Activated gamma-delta T cell (primary cell): ENCODE measurements around the gene TBC1D22A.

Experiments used
- DNase-seq: peaks from one replicate; lab custom pipeline; 2025; lab: John Stamatoyannopoulos, UW

Gene TBC1D22A

DNA sequence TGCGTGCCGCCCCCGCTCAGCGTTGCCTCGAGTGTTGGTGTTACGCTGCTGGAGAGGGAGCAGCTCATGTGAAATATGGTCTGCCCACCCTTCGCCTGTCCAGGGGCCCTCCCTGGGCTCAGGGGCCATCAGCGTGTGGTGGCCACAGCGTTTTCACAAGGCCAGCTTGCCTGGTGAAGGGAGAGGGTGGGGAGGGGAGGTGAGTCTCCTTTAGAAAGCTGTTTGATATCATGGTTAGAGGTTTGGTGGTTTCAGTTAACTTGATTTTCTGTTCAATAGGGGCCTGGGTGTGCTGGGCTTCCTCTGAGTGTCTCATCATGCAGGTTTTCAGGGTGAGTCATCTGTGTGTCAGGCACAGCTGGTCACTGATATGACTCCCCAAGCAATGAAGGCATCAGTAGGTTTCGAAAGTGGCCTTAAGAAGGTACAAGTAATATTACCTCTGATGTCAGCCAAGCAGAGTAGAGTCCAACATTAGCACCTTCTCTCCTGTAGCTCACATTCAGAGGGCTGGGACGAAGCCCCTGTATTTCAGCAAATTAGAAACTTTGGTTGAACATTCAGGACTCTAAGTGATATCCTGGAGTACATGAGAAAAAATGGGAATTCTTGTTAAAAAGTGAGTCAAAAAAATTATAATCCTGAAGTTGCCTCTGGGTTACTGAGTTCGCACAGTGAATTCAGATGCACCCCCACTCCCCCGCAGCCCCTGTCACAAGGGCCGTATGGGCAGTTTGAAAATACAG, 172.5 kb downstream of the TBC1D22A start:
- DNase-seq: no peak

DNA sequence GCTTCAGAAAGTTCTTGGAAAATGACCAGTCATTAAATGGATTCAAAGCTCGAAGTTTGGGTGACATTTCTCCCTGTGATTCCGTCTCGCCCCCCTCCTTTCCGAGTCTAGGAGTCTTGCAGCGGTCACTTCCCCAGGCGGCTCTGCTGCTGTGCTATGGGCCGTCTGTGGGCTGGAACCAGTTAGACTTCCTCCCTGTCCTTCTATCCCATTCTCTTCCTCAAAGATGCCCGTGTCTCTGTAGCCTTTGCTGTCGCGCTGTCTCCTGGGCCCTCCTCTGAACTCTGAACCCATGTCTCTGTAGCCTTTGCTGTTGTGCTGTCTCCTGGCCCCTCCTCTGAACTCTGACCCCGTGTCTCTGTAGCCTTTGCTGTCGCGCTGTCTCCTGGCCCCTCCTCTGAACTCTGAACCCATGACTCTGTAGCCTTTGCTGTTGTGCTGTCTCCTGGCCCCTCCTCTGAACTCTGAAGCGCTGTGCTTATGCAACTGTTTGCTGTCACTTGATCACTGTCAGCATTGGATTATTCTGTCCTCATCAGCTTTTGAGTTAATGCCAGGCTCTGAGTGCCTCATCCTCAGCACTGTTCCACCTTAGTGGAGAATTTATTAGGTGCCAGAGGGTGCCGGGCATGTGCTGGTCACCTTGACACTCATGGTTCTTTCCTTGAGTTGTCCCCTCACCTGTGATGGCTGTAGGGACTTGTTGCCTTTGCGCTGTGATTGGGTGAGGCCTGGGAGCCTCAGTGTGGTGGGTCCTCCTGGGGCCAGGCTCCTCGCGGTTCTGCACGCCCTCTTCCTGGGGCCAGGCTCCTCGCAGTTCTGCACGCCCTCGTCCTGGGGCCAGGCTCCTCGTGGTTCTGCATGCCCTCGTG, 173.3 kb downstream of the TBC1D22A start:
- DNase-seq: no peak

DNA sequence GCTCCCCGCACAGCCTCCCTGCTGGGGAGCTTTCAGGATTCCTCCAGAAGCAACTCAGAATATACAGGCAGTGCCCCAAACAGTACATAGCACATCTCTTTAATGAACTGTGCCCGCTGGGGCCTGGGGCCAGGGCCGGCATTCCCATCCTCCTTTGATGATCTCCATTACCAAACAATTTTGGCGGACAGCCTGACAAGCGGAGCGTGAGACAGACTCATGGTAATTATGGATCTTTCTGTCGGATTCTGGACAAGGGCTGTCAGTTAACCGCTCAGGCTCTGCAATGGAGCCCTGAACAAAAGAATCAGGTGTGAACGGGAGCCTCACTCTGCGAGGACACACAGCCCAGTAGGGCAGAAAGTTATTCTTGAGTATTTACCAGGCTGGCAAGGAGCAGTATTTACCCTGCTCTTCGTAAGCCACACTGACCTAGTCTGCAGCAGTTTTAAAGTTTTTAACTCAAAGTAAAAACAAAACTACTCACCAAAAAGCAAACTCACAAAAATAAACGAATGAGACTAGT, 174.0 kb downstream of the TBC1D22A start:
- DNase-seq: no peak

DNA sequence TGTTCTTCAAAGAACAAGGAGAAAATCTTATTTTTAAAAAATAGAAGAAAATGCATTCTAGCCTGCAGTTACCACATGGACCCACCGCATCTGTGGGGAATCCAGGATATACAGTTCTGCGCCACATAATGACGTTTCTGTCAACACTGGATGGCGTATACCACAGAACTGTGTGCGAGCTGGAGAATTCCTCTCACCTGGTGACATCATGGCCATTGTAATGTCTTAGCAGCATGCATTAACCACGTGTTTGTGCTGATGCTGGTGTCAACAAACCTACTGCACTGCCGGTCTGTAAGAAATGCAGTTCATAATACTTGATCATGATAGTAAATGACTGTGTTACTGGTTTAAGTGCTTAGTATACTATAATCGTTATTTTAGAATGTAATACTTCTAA, 174.7 kb downstream of the TBC1D22A start:
- DNase-seq: no peak

DNA sequence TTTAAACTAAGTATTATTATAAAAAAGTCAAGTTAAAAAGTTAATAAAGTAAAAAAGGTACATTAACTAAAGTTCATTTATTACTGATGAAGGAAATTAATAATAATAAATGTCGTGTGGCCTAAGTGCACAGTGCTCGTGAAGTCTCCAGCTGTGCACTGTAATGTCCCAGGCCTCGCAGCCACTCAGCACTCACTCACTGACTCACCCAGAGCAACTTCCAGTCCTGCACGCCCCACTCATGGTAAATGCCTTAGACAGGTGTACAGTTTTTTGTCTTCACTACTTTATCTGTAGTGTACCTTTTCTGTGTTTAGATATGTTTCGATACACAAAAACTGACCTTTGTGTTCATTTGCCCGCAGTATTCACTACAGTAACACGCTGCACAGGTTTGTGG, 175.5 kb downstream of the TBC1D22A start:
- no peak for DNase-seq

DNA sequence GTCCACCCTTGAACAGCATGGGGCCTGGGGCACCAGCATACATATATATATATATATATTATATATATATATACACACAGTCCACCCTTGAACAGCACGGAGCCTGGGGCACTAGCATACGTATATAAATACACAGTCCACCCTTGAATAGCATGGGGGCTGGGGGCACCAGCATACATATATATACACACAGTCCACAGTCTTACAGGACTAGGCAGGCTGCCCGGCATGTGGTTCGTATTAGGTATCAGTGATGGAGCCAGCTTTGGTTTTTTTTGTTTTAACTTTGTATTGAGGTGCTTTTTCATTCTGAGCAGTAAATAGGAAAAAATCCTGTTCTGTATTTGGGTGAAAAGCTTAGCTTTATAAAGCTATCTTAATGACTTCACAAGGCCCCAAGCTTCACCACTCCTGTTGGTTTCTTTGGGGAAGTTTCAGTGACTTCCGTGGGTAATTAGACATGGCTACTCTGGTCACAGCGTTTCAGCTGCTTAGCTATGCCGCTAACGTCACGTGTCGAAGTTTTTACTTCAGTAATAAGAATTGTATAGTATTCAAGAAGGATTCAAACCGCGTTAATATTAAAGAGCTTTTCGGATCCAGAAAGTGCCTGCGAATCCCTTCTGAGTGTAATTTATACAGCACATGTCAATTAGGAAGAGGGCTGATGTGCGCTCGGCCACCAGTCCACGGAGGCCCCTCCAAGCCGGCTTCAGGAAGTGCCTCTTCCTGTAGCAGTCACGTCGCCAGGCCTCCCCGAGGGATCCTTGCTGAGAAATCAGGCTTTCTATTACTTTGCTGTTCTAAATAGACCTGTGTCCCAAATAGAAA, 179.7 kb downstream of the TBC1D22A start:
- DNase-seq: no peak

DNA sequence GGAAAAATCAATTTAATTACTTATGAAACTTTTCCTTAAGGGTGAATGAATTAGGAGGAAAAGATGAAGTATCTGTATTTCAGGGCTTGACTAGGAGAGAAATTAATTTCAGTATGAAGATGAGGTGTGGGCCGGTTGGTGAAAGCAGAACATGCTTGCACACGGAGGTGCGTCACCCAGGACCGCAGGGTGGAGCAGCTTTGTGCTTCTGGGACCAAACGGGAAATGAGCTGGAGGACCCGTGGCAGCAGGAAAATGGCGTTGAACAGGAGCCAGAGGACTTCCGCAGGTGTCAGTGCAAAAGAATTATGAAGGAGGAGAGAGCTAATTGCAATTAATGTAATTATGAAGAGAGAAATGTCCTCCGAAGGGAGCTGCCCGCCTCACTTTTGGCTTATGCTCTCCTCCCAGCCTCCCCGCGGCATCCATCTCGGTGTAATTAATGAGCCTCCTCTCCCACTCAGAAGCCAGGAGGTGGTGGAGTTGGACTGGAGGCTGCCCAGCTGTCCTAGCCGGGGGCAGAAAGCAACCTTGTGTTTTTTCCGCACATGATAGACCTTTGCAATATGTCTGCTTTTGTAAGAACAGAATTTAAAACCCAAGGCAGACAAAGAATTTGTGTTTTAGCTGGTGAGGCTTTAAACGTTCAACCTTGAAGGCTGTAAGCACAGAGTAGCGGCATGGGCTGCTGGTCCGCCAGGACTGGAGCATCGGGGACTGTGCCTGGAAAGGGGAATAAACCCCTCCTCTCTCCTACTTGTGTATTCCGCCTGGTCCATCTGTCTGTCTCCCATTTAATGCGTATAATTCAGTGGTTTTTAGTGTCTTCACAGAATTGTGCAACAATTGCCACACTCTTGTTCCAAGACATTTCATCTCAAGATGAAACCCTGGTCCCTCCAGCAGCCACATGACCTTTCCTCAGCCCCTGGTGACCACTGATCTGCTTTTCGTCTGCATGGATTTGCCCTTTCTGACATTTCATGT, 180.6 kb downstream of the TBC1D22A start:
- DNase-seq: no peak

DNA sequence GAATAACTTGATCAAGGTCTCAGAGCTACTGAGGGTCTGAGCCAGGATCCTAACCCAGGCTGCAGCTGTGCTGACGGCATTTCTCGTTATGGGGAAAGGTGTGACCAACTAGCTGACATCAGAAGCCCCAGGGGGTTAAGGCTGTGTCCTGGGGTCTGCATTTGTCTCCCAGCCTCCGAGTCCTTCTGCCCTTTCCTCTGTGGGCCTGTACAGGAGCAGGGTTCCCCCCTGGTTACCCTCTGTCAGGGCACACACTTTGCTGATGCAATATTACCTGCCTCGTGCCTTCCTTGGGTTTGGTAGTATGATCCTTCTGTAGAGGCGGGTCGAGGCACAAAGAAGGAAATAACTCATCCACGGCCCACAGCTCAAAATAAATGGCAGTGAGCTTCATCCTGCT, 183.0 kb downstream of the TBC1D22A start:
- no peak for DNase-seq

DNA sequence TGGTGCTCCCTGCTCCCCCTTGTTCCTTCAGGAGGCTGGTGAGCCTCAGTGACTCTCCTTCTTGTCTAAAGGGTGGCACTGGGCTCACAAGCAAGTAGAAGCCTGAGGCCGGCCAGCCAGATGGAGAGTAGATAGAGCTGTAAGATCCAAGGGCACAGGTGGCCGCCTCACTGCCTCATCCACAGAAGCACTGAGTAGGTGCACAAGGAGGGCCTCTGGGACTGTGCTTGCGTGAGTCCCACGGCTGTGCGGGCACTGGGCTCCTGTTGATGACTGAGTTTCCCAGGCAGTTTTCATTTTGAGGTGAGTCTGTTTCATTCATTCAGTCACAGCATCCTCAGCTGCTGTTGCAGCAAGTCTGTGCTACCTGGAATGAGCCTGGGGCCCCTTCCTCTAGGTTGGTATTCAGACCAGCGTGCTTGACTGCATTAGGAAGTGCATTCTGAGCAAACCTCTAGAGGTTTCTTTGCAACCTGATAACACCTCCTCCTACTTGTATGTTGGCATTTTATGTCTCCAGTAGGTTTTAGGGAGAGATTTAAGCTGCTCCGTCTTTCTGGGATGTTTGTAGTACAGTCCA, 184.0 kb downstream of the TBC1D22A start:
- DNase-seq: no peak

DNA sequence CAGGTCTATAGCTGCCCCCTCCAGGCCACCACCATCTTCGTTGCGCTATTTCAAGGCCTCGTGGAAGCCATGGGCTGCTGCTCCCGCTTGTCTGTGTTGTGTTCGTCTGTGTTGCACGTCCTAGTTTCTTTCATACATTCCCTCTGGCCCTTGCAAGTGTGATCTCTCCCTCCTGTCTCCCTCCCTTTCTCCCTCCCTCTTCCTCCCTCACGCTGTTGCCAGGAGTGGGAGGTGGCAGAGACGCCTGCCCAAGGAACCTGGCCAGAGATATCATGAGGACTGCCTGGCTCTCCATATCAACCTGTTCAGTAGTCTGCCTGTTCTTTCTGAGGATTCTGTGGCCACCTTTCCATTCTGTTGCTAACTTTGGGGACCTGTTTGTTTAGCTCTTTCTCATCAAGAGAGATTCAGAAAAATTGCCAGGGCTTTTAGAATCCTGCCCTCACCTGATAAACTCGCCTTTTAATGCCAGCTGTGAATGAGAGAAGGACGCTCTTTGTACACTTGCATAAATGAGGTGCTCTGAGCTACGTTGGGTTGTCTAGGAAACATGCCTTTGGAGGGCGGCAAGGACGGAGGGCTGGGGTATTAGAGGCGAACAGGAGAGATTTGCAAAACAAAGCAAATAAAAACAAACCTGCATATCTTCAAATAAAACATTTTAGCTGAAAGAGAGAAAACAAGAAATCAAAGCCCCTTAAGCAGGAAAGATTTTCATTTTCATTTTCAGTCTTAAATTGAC, 185.2 kb downstream of the TBC1D22A start:
- DNase-seq: no peak

DNA sequence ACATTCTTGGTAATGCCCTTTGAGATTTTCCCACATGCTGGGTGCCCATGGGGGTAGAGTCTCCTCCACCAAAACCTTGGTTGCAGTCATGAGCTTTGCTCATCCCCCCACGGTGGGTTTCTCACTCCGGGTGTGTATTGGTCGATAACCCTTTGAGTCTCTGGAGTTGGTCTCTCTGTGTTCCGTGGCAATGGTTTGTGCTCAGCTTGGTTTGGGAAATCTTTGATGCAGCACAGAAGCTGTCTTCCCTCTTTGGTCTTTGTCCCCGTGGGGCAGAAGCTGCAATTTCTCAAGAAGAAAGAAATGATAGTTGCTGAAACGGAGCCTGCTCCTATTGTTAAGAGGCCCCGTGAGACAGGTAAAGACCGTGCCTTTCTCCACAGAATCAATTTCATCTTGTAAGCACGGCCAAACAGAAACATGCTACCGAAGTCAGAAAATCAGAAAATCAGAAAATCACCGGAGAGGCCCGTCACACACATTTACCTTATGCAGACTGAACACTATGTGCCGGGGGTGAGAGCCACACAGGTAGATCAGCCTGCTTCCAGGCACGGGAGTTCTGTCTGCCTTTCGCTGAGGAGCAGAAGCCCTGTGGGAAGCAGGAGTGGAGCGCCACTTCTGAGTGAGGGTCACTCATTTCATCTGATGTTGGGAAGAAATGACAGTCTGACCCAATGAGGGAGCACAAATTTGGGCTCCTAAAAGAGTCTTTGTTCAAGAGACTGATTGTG, 186.1 kb downstream of the TBC1D22A start:
- DNase-seq: no peak

DNA sequence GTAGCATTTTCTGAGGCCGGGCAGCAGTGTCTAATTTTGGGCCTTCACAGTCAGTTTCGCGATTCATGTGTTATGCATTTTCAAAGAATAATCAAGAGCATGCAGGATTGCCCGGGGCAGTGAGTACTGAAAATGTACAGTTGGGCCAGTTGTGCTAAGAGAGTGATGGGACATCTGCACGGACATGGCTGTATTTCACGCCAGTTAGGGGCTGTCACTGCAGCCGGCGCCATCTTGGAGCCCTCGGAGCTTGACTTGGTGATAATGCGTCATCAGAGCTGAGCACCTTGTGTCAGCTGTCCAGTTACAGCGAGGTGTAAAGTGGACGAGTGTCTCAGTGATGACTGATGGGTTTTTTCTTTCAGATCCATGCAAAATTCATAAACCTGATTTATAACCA, 188.9 kb downstream of the TBC1D22A start:
- DNase-seq: no peak

DNA sequence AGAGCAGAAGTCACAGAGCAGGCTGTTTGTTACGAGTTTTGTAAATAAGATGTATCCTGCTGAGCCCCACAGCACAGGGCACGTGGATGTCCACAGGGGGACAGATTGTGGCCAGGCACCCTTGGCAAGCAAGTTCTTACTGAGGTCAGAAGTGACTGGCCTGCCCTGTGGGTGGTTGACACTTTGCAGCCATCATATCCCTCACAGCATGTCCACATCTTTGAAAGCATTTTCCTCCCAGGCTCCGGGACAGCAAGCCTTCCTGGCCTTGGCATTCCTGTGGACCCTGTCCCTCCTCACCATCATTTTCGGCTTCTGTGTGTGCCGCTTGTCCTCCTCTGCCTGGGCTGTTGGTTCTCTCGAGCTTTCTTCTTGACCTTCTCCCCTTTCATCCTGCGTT, 189.5 kb downstream of the TBC1D22A start:
- DNase-seq: no peak

DNA sequence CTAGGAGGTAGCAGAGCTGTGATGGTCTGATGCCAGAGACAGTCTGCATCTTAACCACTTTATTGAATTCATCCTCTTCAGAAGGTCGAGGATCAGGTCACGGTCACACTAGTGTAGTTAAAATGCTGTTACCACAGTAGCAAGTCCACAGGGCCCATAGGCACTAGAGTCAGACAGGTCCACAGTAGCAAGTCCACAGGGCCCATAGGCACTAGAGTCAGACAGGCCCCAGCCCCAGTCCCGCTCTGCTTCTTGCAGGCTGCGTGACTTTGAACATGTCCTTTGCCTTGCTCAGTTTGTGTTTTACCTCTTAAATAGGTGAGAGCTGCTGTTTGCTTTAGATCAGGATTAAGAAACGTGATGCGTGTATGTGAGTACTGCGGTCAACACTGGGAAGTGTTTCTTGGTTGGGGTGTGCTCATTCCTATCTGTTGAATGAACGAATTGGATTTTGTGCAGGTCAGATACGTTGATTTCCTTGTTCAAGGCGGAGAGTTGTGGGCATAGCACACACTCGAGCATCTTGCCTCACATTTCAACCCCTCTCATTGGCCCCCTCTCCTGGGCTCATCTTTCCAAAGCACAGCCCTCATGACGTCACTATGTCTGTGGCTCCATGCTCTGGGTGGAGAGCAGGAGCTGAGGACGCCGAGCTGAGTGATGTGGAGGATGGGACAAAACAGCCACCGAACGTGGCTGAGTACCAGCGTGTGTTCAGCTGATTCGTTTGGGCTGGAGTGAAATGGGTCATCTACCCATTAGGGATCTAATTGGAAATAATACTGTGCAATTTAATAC, 191.7 kb downstream of the TBC1D22A start:
- no peak for DNase-seq

DNA sequence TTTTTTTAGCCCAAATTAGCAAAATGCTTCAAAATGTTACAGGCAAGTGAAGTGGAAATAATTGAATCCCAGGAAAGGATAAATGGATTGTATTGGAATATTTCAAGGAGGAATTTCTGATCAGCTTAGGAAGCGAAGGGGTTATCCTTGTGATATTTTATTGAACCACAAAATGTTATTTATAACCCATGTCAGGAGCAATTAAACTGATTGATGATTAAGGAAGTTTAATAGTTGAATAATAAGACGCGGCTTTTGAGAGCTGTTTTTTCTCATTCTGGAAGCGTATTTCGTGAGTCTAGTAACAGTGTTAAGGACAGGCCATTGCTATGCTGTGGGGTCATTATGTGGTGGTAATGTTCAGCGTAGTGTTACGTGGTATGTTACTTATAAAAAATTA, 192.3 kb downstream of the TBC1D22A start:
- no peak for DNase-seq

DNA sequence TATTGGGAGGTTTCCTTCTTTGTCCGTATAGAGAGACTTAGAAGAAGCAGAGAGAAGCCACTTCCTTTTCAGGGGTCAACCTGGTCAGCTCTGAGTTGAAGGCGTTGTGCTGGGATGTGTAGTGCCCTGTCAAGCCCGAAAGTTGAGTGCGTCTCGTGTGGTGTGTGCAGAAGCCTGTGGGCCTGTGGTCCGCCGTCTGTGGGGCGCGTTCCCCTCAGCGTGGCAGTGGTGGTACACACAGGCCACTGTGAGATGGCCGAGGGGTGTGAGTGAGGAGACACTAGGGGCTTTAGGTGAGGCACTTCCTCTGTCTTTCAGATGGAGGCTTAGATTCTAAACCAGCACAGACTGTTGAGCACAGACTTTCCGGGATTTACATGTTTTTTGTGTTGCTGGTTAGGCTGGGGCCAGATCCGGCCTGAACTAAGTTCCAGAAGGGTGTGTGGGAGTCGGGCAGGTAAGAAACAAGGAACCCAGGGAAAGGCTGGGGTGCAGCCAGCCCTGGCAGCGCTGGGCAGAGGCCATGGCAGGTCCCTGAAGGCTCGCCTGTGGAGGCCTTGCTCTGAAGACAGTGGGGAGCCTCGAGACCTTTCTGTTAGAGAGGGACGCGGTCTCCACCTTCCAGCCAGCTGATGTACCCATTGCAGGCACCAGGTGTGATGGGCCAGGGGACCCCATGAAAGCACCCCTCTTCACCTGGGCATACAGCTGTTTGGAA, 194.2 kb downstream of the TBC1D22A start:
- DNase-seq: no peak

DNA sequence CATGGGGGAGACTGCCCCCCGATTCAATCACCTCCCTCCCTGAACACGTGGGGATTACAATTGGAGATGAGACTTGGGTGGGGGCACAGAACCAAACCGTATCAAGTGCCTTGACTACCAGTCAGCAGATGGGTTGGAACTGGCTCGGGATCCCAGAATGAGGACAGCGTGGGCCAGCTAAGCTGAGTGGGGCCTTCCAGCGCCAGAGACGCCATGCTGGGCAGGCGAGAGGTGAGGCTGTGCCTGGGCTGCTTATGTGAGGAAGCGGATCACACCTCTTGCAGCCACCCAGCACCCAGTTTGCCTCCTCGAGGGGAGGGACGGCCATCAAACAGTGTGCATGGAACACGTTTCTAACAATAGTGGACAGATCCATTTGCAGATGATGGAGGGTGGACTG, 195.1 kb downstream of the TBC1D22A start:
- DNase-seq: no peak

DNA sequence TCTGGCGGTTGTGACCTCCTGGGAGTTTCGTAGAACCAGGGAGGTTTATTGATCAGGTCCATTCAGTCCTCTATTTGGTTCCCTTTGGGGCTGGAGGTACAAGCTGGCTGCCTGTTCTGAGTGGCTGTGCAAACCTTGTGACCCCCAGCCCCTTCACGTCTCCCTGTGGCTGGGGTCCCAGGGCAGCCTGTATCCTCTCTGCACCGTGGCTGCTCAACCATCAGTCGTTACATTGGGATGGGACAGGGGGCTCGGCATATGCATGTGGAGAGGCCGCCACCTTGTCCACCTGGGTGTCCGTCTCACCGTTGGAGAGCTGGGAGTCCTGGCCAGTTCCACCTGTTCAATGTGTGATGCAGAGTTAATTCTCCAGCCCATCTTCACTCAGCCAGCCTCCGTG, 195.7 kb downstream of the TBC1D22A start:
- no peak for DNase-seq
